SK-N-SH (cell line): ENCODE data around the gene DCDC2B. TPM values are rescaled to one million over a fixed set of nuclear protein-coding genes. Genes with fewer than 3 reads are reported as not detected.
A peak's percentile ranks its signal among the peaks of the same experiment; 100 is the strongest.

ENCODE experiments used
- CTCF ChIA-PET: fragments of 300-600, 350-600 bp; formaldehyde crosslinking; extraction: SDS; loops from one replicate; lab custom pipeline; 2021; lab: Yijun Ruan, JAX
- POLR2A ChIA-PET: fragments of 350-600 bp; sonication (Branson Sonifier 250); formaldehyde crosslinking; extraction: SDS; loops from one replicate; lab custom pipeline; 2020; ENCODE audit warnings: antibody characterized with exemption, inconsistent platforms; lab: Yijun Ruan, JAX
- DNase-seq: peaks from one replicate; pipeline ENCODE4 v3.0.0; 2012
- H2AFZ ChIP-seq: fragments of 200-600 bp; sonication (generic); 2 replicates; pipeline ENCODE4 v1.8.1; 2016; ENCODE audit warnings: antibody characterized with exemption, mild to moderate bottlenecking, low read depth
- H3F3A ChIP-seq: fragments of 200-600 bp; sonication (generic); replicated peaks from 2 replicates; pipeline ENCODE3; 2016; ENCODE audit warnings: antibody characterized with exemption, mild to moderate bottlenecking; ENCODE audit not compliant: insufficient read depth
- H3K27ac ChIP-seq, 2 experiments: fragments of 200-500 bp in 1 of 2; fragments of 200-600 bp in 1 of 2; sonication (Bioruptor generic) in 1 of 2; sonication (generic), shearing (Covaris generic) in 1 of 2; 2 replicates each; pipeline versions ENCODE4 v1.5.1 to v1.6.1; 2014 to 2016; ENCODE audit warnings: low read depth in 2 of 2, inconsistent platforms in 1 of 2, low read length in 1 of 2, mild to moderate bottlenecking in 1 of 2, mixed read lengths in 1 of 2
- H3K27me3 ChIP-seq: fragments of 200-600 bp; sonication (generic), shearing (Covaris generic); 2 replicates; pipeline ENCODE4 v1.6.1; 2016; ENCODE audit warnings: mixed run types; ENCODE audit not compliant: insufficient read depth
- H3K36me3 ChIP-seq, 2 experiments: fragments of 200-500 bp in 1 of 2; fragments of 200-600 bp in 1 of 2; sonication (Bioruptor generic) in 1 of 2; sonication (generic) in 1 of 2; replicated peaks in 1 of 2; 2 replicates each; pipeline versions ENCODE3 to v1.5.1; 2014 to 2016; ENCODE audit warnings: low read length in 1 of 2, mild to moderate bottlenecking in 1 of 2; ENCODE audit not compliant: insufficient read depth in 2 of 2, control insufficient read depth in 1 of 2
- H3K4me1 ChIP-seq, 2 experiments: fragments of 200-500 bp in 1 of 2; fragments of 200-600 bp in 1 of 2; sonication (Bioruptor generic) in 1 of 2; sonication (generic), shearing (Covaris generic) in 1 of 2; 2 replicates each; pipeline versions ENCODE4 v1.5.1 to v1.6.1; 2014 to 2016; ENCODE audit warnings: low read depth in 1 of 2, low read length in 1 of 2, mixed run types in 1 of 2; ENCODE audit not compliant: insufficient read depth in 2 of 2, control insufficient read depth in 1 of 2
- H3K4me2 ChIP-seq: fragments of 200-600 bp; sonication (generic), shearing (Covaris generic); 2 replicates; pipeline ENCODE4 v1.6.1; 2017; ENCODE audit warnings: mixed run types
- H3K4me3 ChIP-seq, 2 experiments: fragments of 200-500 bp in 1 of 2; fragments of 200-600 bp in 1 of 2; sonication (Bioruptor generic) in 1 of 2; sonication (generic), shearing (Covaris generic) in 1 of 2; 2 replicates each; pipeline versions ENCODE4 v1.5.1 to v1.8.1; 2014 to 2016; ENCODE audit warnings: low read depth in 2 of 2, inconsistent platforms in 1 of 2, low read length in 1 of 2, mild to moderate bottlenecking in 1 of 2, mixed read lengths in 1 of 2, moderate library complexity in 1 of 2
- H3K79me2 ChIP-seq: fragments of 200-600 bp; sonication (generic); 2 replicates; pipeline ENCODE4 v1.8.1; 2017; ENCODE audit warnings: mild to moderate bottlenecking; ENCODE audit not compliant: insufficient read depth
- H3K9ac ChIP-seq: fragments of 200-600 bp; sonication (generic); 2 replicates; pipeline ENCODE4 v1.6.1; 2017; ENCODE audit warnings: mixed run types
- H3K9me2 ChIP-seq: fragments of 200-600 bp; sonication (generic); 2 replicates; pipeline ENCODE4 v1.6.1; 2017; ENCODE audit warnings: mixed run types
- H3K9me3 ChIP-seq: fragments of 200-600 bp; sonication (generic); 2 replicates; pipeline ENCODE4 v1.6.1; 2017; ENCODE audit warnings: mixed run types, mild to moderate bottlenecking, moderate library complexity
- H4K20me1 ChIP-seq: fragments of 200-600 bp; sonication (generic); 2 replicates; pipeline ENCODE4 v1.6.1; 2017; ENCODE audit warnings: mild to moderate bottlenecking, mixed run types; ENCODE audit not compliant: insufficient read depth
- CTCF ChIP-seq: fragments of 200-600 bp; sonication (generic); IDR thresholded peaks from 2 replicates; pipeline ENCODE4 v1.6.1; 2017; ENCODE audit warnings: antibody characterized with exemption, mild to moderate bottlenecking, moderate library complexity
- EP300 ChIP-seq, 2 experiments: IDR thresholded peaks; 2 replicates each; pipeline versions ENCODE4 v1.4.0 to v1.6.1; 2012; ENCODE audit warnings: borderline replicate concordance in 1 of 2, low read depth in 1 of 2, low read length in 1 of 2
- EZH2phosphoT487 ChIP-seq: fragments of 200-600 bp; sonication (generic); IDR thresholded peaks from 2 replicates; pipeline ENCODE4 v1.6.1; 2017; ENCODE audit warnings: low read depth, mixed run types, mild to moderate bottlenecking, antibody characterized with exemption, moderate library complexity, borderline replicate concordance
- FOSL2 ChIP-seq: IDR thresholded peaks from 2 replicates; pipeline ENCODE4 v1.4.0; 2012; ENCODE audit warnings: low read depth, mild to moderate bottlenecking, moderate library complexity, borderline replicate concordance
- FOXM1 ChIP-seq: IDR thresholded peaks from 2 replicates; pipeline ENCODE4 v1.4.0; 2012; ENCODE audit warnings: low read depth, mild to moderate bottlenecking
- PBX3 ChIP-seq: IDR thresholded peaks from 2 replicates; pipeline ENCODE4; 2012
- RXRA ChIP-seq: IDR thresholded peaks from 2 replicates; pipeline ENCODE4 v1.4.0; 2012; ENCODE audit warnings: low read depth, mild to moderate bottlenecking, borderline replicate concordance
- SMC3 ChIP-seq: IDR thresholded peaks from 2 replicates; pipeline ENCODE4 v1.6.1; 2012; ENCODE audit warnings: low read depth, low read length, improper control_type of control experiment
- TAF1 ChIP-seq: IDR thresholded peaks from 2 replicates; pipeline ENCODE4 v1.6.1; 2012; ENCODE audit warnings: low read depth, mild to moderate bottlenecking, low read length, moderate library complexity, borderline replicate concordance
- TCF12 ChIP-seq: IDR thresholded peaks from 2 replicates; pipeline ENCODE4 v1.4.0; 2012
- USF1 ChIP-seq: IDR thresholded peaks from 2 replicates; pipeline ENCODE4 v1.4.0; 2012; ENCODE audit warnings: low read depth, borderline replicate concordance
- USF2 ChIP-seq: fragments of 150-350 bp; IDR thresholded peaks from 2 replicates; pipeline ENCODE4 v1.6.1; 2017; ENCODE audit warnings: antibody characterized with exemption, low read length, low read depth, borderline replicate concordance
- WGBS: methylation state at CpG from one replicate; pipeline ENCODE4 v1.1.6; 2017; ENCODE audit warnings: low lambda C conversion rate; 5-methylcytosine and 5-hydroxymethylcytosine counted together
- polyA plus RNA-seq, 3 experiments: library from polyadenylated mRNA; depleted of rRNA; stranded (reverse); fragments of >200 nt; gene quantifications; 2 replicates each; pipeline ENCODE4 v1.2.3, GENCODE V29; 2012

The DCDC2B gene
- polyA plus RNA-seq, 1 of the 3 experiments (the other 2 are of a cell fraction), result not detected

GRCh38 chr1:32246888-32247273, 38.0 kb downstream of the DCDC2B start, which contains the start of gene FAM167B:
Gene FAM167B (plus strand): TSS chr1:32247222. CDS start chr1:32247422, 200 bp downstream.
- TF ChIP-seq USF1 (peak; percentile 43; the same call in 1 of the 2 replicates), EP300 (IDR thresholded peaks at IDR 0.05; ENCODE audit: borderline replicate concordance in 1 of 2, low read depth in 1 of 2, low read length in 1 of 2) (no peak)
- Histone ChIP-seq H3K27ac (no peak within 1 kb of the TSS), H3K4me2 (peak within 1 kb of the TSS; percentile 44; the same call in 1 of the 2 replicates), H3K4me1 (peaks cover 7 to 10% of the 10 kb centered on the region in 2 experiments; a peak in 3 of 4 replicates), H3K4me3 (peak within 1 kb of the TSS in 1 of 2 experiments; percentile 47; a peak in 1 of 4 replicates), H3K9ac (no peak within 1 kb of the TSS), H3K36me3 (no peaks in the 10 kb centered on the region), H3K9me3 (no peaks in the 10 kb centered on the region), H4K20me1 (no peaks in the 10 kb centered on the region), H3K27me3 (no peaks in the 10 kb centered on the region), H3F3A (peaks cover 3% of the 10 kb centered on the region), H3K79me2 (no peaks in the 10 kb centered on the region), H2AFZ (peak within 1 kb of the TSS; percentile 19; the same call in 1 of the 2 replicates), H3K9me2 (no peaks in the 10 kb centered on the region)
- ChIA-PET POLR2A (interaction anchor here (0.5 kb wide), 1 partner anchor 9 kb away, joined by 3 read pairs; no protein-coding TSS in a partner anchor), CTCF (interaction anchor here (1.0 to 5.4 kb wide), 8 partner anchors 8 to 59 kb away, joined by 3 to 45 read pairs (median 6); partner anchors contain the start of gene CCDC28B)
- no peak for DNase-seq
- WGBS, result no CpG with 5 or more reads among the region's 3 CpGs

- H3F3A ChIP-seq, result peaks cover 3% of the 10 kb centered on the region
- ChIA-PET CTCF (interaction anchor here (1.0 to 5.4 kb wide), 17 partner anchors 9 to 83 kb away, joined by 3 to 45 read pairs (median 6); partner anchors contain the start of genes CCDC28B and IQCC), POLR2A (interaction anchor here (0.5 kb wide), 1 partner anchor 10 kb away, joined by 3 read pairs; no protein-coding TSS in a partner anchor)
- peaks cover 5 to 10% of the 10 kb centered on the region in 2 experiments; a peak in 3 of 4 replicates for H3K4me1 ChIP-seq
- no peak for TF ChIP-seq EP300 (IDR thresholded peaks at IDR 0.05; ENCODE audit: borderline replicate concordance in 1 of 2, low read depth in 1 of 2, low read length in 1 of 2)
- no peak for TF ChIP-seq USF2
- no peak for TF ChIP-seq SMC3
- no peak for TF ChIP-seq CTCF
- TF ChIP-seq FOSL2, result no peak
- TF ChIP-seq TCF12, result no peak
- TF ChIP-seq EZH2phosphoT487, result no peak
- TF ChIP-seq FOXM1, result no peak
- TF ChIP-seq PBX3, result no peak
- no peak for TF ChIP-seq RXRA
- TF ChIP-seq TAF1, result no peak
- H3K36me3 ChIP-seq, result no peaks in the 10 kb centered on the region
- no peaks in the 10 kb centered on the region for H3K79me2 ChIP-seq
- WGBS, result 86% methylated on average over 4 of the region's 12 CpGs
- peak overlapping the region; percentile 44; the same call in 1 of the 2 replicates for H3K4me2 ChIP-seq
- H4K20me1 ChIP-seq, result no peaks in the 10 kb centered on the region
- no peak overlapping the region for H3K27ac ChIP-seq
- H3K9ac ChIP-seq, result no peak overlapping the region
- H3K9me2 ChIP-seq, result no peaks in the 10 kb centered on the region
- H3K9me3 ChIP-seq, result no peaks in the 10 kb centered on the region
- no peak for DNase-seq
- no peak overlapping the region for H3K4me3 ChIP-seq
- H2AFZ ChIP-seq, result no peak overlapping the region
- no peaks in the 10 kb centered on the region for H3K27me3 ChIP-seq
Observed at GRCh38 chr1:32247452-32247851, 38.6 kb downstream of the DCDC2B start.
